Measurements from ENCODE around the gene CARD9.

CARD9 gene

GRCh38 chr9:136351252-136351800, 22.1 kb downstream of the CARD9 start:
- DNase-seq (ENCODE audit: low read depth) = no peak
- H3K4me3 ChIP-seq (ENCODE audit: low read depth, low read length) = no peak overlapping the region
- no peak for TF ChIP-seq CTCF (IDR thresholded peaks at IDR 0.05; ENCODE audit: low read depth, low read length, missing control alignments)
- in situ Hi-C loops (cut with HindIII; ENCODE audit: low sequenced_read_pairs) = no loop called here

DNA sequence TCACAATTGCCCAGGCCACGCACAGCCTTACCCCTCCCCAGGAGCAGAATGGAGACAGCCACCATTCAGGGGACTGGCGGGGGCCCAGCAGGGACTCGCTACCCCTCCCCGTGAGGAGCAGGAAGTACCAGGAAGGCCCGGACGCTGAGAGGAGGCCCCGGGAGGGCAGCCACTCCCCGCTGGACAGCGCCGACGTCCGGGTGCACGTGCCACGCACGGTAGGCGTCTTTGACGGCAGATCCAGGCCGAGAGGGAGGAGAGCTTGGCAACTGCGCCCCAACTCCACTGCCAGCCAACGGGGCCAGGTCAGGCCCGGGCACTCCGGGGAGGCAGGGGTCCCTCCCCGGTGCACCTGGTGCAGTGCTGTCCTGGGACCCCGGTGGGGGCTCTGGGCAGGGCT, 23.9 kb downstream of the CARD9 start:
- TF ChIP-seq CTCF (IDR thresholded peaks at IDR 0.05; ENCODE audit: low read depth, low read length, missing control alignments) = no peak
- no peak for DNase-seq (ENCODE audit: low read depth)
- in situ Hi-C loops (cut with HindIII; ENCODE audit: low sequenced_read_pairs) = no loop called here

DNA sequence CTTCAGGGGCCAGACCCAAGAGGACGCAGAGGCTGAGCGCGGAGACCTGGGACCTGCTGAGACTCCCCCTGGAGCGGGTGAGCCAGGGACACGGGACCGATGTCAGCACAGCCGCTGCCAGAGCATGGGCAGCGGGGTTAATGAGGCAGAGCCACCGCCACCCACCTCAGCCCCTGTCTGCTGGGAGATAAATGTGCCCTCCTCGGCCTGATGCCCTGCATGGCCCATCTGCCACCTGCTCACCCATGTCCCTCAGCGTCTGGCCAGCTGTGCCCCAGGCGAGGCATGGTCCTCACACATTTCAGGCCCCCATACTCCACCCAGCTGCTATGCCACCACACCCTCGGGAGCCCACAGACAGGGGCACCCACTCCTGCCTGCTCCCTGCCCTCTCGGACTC, 24.8 kb downstream of the CARD9 start:
- H3K4me3 ChIP-seq (ENCODE audit: low read depth, low read length) = no peak overlapping the region
- in situ Hi-C loops (cut with HindIII; ENCODE audit: low sequenced_read_pairs) = no loop called here
- TF ChIP-seq CTCF (IDR thresholded peaks at IDR 0.05; ENCODE audit: low read depth, low read length, missing control alignments) = no peak
- DNase-seq (ENCODE audit: low read depth) = no peak

More for the DNA sequence above, 23.9 kb downstream of the CARD9 start:
- H3K4me3 ChIP-seq (ENCODE audit: low read depth, low read length) = no peak overlapping the region

GRCh38 chr9:136347472-136348256, 25.8 kb downstream of the CARD9 start:
- TF ChIP-seq CTCF (IDR thresholded peaks at IDR 0.05; ENCODE audit: low read depth, low read length, missing control alignments) = no peak
- DNase-seq (ENCODE audit: low read depth) = no peak
- H3K4me3 ChIP-seq (ENCODE audit: low read depth, low read length) = no peak overlapping the region
- in situ Hi-C loops (cut with HindIII; ENCODE audit: low sequenced_read_pairs) = no loop called here

GRCh38 chr9:136346927-136347465, 26.5 kb downstream of the CARD9 start:
- in situ Hi-C loops (cut with HindIII; ENCODE audit: low sequenced_read_pairs) = no loop called here
- H3K4me3 ChIP-seq (ENCODE audit: low read depth, low read length) = no peak overlapping the region
- TF ChIP-seq CTCF (IDR thresholded peaks at IDR 0.05; ENCODE audit: low read depth, low read length, missing control alignments) = no peak
- DNase-seq (ENCODE audit: low read depth) = no peak

DNA sequence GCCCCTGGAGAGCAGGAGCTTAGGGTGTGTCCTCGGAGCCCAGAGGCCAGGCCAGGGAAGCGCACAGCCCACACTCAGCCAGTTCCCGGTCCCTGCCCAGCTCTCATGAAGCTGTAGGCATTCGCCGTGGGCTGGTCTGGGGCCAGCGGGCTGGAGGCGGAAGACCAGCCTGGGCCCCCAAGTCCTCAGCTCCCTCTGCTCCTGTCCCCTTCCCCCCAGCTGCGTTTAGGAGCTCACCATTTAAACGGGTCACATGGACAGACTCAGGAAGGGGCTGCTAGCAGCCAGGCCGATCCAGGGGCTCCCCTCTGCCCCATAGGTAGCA, 27.4 kb downstream of the CARD9 start:
- no peak for TF ChIP-seq CTCF (IDR thresholded peaks at IDR 0.05; ENCODE audit: low read depth, low read length, missing control alignments)
- DNase-seq (ENCODE audit: low read depth) = no peak
- in situ Hi-C loops (cut with HindIII; ENCODE audit: low sequenced_read_pairs) = no loop called here
- H3K4me3 ChIP-seq (ENCODE audit: low read depth, low read length) = no peak overlapping the region
